Stimulated activated CD4-positive, alpha-beta T cell treated with anti-CD3 and anti-CD28 coated beads, TNF-alpha, amount 100 ng/mL, for 4 hours (primary cell): ENCODE data around the gene SORCS2.

Source experiments
- DNase-seq, 3 experiments: peaks; one replicate each; pipeline ENCODE4 v3.0.0-alpha.2; 2020; ENCODE audit warnings: low read depth in 3 of 3

Gene SORCS2

DNA sequence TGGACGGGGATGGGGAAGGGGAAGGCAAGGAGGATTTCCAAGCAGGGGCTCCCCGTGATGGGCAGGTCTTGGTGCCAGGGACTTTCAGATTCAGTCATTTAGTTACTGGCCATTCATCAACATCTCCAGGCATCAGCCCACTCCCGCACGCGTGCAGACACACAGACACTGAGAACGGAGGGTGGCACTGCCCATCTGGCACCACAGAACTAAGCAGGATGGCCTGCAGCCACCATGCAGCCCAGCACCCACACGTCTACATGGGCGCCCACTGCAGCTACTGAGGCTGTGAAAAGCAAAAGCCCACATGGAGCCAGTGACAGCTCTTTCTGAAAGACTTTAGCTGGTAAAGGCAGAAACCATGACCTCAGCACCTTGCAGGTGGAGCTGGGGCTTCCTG lies 418.5 kb downstream of the SORCS2 start:
- DNase-seq: no peak

DNA sequence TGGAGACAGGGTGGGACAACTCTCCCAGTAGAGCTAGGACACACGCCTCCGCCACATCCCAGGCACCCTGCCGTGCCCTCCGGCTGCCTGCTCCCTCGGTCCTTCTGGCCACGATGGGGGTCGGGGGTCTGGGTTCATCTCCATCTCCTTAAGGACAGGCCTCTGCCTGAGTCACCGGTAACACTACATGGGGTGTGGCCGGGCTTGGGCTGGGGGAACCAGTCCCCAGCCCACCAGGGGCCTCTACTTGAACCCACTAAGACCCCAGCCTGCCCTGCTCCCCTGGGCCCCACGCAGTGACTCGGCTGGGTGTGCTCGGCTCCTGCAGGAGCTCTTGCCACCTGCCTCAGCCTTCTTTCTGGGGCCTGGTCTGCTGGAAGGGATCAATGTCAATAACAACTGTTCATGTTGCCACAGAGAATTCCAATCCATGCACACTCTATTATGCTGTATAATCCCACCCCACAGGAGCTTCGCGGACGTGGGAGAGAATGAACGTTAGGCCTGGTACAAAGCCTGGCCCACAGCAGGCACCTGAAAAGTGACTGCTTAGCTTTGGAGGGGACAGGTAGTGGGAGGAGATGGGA lies 420.1 kb downstream of the SORCS2 start:
- no peak for DNase-seq

DNA sequence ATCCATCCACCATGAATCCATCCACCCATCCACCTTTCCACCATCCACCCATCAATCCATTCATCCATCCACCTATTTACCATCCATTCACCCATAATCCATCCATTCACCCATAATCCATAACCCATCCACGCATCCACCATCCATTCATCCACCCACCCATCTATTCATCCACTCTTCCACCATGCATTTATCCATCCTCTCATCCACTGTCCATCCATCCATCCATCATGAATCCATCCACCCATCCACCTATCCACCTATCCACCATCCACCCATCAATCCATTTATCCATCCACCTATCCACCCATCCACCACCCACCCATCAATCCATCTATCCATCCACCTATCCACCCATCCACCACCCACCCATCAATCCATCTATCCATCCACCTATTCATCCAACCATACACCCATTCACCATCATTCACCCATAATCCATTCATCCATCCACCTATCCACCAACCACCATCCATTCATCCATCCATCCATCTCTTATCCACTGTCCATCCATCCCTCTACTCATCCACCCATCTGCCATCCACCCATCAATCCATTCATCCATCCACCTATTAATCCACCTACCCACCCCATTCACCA lies 422.1 kb downstream of the SORCS2 start:
- DNase-seq: no peak

DNA sequence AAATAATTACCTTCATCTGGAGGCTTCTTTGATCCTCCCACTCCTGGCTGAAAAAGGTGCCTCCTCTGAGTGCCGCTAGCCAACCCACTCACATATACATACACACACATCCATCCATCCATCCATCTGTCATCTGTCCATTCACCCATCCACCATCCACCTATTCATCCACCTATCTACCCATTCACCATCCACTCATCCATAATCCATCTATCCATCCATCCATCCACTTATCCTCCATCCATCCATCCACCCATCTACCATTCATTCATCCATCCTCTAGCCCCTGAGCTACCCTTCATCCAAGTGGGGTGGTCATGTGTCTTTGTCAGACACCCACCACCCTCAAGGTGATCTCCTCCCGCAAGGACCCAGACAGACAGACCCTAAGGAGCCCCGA lies 423.9 kb downstream of the SORCS2 start:
- DNase-seq: no peak

DNA sequence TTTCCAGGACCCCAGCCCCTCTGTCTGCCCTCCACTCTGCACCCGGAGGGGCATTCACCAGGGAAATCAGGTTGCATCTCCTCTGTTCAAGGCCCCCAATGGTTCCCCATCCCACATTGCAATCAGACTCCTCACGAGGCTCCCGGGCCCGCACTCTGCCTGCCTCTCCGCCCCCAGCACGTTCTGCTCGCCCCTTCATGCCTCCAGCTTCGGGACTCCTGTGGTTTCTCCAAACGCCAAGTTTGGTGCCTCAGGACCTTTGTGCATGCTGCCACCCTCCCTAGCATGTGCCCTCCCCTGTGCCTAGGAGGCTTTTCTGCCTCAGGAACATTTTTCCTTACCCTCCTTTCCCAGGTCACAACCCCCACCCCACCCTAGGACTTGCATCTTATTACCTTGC lies 426.0 kb downstream of the SORCS2 start:
- no peak for DNase-seq

DNA sequence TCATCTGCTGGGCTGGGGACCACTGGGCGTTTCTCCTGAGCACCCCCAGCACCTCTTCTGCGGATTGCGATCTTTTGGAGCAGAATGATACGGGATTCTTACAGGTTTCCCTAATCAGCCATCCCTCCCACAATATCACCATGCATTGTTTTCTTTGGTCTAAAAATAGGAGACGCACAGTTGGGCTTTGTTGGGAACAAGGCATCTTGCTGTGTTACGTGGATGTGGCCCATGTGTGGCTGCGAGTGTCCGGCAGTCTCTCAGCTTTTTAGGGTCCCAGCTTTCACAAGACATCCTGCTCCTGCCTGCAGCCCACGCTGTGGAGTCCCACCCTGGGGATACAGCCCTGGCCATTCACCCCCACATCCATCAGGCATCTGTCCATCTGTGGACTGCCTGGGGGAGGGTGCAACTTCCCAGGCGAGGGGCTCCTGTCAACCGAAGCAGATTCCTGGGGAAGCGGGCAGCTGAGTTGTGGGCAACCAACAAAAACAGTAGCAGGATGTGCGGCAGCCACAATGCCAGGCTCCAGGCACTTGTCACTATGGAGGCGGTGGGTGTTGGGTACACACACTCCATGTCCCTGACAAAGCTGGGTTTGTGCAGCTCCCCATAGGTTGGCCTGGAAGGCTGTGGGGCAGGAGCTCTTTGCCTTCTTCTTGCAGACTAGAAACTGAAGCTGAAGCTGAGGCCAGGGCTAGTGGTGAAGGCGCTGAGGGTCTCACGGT lies 427.9 kb downstream of the SORCS2 start:
- DNase-seq: no peak

DNA sequence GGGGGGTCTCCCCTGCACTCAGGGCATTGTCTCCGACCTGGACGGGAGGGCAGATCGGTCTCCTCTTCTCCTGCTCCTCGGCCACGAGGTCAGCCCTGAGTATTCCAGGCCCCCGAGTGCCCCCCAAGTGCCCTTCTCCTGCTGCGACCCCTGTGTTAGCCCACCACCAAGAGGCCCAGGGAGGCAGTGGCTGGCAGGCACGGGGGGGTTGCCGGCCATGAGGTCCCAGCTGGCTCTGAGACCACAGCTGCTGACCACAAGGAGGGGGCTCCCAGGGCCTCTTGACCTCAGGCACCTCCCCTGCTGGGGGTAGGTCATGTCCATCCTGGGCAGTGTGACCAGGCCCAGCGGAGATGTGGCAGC lies 428.5 kb downstream of the SORCS2 start:
- no peak for DNase-seq

DNA sequence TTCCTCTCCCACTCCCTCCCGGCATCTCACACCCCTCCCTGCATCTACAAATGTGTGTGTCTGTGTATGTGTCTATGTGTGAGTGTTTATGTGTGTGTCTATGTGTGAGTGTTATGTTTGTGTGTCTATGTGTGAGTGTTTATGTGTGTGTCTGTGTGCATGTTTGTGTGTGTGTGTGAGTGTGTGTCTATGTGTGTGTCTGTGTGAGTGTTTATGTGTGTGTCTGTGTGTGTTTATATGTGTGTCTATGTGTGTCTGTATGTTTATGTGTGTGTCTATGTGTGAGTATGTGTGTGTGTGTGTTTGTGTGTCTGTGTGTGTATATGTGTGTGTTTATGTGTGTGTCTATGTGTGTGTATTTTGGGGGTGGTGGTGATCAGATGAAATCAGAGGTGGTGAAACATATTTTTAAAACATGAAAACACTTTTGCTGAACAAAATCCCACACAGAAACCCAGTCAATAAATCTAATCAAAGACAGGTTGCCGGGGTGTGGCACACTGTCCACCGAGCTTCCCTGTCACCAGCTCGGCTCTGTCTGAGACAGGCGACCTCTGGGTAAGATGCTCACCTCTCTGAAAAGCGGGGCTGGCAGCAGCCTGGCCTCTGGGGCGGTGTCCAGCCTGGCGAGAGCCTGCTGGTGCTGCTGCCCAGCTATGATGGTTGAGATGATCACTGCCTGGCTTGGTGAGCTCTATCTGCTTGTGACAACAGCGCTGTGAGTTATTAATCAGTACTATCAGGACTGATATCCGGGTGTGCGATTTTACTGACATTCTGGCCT lies 429.1 kb downstream of the SORCS2 start:
- no peak for DNase-seq

DNA sequence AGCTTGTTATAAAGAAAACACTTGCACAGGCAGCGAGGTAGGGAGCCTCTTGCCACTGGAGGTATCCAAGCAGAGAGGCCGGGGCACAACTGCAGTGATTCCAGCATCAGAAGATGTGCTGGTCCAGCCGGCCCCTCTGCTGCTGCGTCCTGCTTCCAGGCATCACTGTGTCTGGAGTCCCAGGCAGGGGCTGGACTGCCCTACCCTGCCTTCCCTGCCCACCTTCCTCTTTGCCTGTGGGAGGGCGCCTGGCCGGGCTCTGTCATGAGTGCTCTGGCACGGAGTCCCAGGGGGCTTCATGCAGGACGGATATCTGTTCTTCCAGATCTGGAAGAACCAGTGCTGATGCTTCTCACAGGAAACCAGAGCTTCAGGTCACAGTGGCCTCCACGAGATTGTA lies 430.0 kb downstream of the SORCS2 start:
- DNase-seq: no peak

DNA sequence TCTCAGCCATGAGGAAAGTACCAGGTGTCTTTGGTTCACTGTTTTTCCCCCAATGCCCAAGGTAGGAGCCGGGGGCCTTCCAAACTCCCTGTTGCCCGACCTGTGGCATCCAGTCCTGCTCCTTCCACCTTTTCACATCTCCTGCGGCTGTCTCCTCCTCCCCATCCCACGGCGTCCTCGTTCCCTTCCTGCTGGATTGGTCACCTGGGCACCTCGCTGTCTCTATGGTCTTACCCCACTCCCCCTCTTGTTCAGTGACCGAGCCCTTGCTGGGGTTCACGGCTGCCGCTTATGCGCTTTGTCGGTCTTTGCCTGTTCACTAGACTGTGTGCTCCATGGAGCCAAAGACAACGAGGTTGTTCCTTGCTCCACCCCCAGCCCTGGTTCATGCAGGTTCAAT lies 431.1 kb downstream of the SORCS2 start:
- no peak for DNase-seq

DNA sequence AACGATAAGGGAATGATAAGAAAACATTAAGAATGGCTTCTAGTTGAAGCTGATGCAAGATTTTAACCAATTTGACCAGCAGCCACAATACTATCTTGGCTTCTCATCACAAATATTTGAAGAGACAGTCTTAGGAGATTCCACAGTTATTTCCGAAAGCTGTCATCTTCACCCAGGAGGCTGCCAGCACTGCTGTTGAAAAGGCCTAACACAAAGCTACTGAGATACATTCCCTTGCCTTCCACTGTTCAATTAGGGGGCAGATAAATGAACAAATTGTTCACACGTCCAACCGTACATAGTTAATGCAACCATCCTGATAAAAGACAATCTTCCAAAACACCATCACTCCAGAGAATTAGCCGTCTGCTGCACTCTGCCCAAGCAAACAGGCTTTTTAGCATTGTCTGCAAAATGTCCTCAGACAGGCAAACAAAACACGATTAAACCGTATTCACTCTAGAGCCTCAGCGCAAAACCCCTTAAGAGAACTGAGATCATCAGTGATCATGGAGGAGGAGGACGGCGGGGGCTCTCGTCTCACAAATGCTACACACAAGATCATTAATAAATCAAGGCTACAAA lies 432.1 kb downstream of the SORCS2 start:
- no peak for DNase-seq

DNA sequence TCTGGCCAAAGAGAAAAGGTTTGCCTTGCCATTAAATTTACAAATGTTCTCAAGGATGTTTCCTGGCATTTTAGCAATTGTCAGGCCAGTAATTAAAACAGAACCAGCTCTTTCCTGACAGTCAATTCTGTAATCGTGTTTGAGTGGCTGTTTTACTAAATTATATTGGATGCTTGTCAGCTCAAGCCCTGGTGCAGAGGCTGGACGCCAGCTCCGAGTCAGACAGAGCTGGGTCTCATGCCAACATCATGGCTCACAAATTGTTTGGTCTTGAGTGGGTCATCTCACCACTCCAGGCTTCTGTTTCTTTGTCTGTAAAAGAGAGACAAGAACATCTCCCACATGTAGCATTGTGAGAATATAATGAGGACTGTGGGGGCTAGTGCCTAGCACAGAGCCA lies 432.7 kb downstream of the SORCS2 start:
- DNase-seq: no peak

DNA sequence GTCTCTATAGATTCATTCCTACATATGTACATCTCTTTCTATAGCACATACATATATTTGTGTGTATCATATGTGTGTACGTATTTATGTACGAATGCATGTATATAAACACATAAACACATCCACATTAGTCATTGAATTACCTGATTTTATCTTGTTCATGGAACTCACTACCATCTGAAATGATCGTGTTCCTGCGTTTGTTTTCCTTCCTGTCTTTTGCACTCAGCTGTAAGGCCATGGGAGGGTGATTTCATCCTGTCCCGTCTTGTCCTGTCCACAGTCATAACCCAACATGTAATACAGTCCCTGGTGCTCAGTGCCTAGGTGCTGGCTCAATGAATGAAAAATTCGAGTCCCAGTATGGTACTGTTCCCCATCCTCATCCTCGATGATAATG lies 434.2 kb downstream of the SORCS2 start:
- no peak for DNase-seq

DNA sequence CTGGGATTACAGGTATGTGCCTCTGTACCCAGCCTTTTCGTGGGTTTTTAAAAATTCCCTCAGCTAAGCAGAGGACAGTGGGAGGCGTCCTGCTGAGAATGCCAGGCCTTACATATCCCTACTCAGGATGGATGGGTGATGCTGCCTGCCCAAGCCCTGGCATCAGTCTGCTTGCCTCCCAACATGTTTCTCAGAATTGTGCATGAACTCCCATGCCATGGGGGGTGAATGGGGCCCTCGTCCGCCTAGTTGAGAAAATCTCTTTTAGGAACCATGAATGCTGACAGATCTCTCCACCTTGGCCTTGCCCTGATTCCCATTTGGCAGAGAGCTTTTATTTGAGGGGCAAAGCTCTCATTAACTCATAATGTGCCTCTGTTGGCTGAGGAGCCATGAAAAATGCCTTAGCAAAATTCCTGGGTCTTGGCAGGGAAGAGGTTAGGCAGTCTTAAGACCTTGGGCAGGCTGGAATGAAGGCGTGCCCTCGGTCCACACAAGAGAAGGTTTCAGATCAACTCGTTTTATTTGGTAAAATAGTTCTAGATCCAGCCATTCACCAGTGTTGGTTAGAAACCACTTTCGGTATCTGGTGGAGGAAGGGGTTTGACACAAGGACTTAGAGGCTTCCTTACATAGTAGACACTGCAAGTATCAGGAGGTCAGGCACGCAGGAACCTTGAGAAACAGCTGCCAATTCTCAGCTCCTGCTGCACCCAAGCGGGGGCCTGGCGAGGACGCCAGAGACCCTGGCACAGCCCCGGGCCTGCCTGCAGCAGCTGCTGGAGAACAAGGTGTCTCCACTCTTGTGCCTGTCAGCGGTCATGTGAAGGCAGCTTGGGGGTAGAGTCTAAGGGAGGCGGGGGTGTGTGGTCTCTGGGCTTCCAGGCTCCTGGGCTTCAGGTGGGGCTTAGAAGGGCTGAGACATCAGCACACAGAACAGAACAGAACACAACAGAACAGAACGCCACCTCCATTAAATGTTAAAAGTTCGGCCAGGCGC lies 435.2 kb downstream of the SORCS2 start:
- DNase-seq: no peak

DNA sequence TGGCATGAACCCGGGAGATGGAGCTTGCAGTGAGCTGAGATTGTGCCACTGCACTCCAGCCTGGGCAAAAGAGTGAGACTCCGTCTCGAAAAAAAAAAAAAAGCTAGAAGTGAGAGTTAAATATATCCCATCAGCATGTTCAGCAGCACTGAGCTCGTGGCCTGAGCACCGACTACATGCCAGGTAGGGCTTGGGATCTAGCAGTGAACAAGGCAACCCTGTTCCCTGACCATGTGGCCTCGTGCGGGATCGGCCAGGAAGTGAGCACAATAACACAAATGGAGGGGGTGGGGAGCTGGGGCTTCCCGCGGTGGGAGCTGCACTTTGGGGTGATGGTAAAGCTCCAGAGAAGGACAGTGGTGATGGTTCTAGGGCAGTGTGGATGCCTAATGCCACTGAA lies 436.1 kb downstream of the SORCS2 start:
- no peak for DNase-seq

DNA sequence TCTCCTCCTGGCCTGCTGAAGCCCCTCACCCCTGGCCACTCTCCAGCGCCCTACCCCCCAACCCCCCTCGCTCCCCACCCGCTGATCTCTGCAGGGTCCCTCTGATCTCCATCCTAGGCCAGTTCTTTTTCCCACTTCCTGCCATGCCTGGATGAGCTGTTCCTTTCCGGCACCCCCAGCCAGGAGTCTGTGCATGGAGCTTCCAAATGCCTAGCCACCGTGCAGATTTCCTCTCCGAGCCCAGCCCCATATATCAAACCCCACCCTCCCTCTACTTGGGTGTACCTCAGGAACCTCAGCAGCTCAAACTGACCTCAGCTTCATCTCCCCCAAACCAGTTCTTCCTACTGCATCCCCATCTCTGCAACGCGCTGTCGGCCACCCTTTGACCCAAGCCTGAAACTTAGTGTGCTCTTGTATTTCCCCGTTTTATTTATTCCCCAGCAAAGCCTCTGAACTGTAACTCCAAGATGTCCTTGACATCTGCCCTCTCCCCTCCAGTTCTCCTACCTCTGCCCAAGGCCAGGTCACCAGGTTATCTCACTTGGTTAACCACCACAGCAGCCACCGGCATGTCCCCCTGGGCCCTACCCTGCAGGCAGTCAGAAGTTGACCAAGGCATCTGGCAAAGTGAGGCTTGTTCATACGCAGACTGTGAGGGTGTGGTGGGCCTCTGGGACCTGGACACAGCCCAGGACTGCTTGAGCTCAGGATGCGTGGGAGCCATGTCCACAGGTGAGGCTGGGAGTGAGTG lies 437.3 kb downstream of the SORCS2 start:
- no peak for DNase-seq

DNA sequence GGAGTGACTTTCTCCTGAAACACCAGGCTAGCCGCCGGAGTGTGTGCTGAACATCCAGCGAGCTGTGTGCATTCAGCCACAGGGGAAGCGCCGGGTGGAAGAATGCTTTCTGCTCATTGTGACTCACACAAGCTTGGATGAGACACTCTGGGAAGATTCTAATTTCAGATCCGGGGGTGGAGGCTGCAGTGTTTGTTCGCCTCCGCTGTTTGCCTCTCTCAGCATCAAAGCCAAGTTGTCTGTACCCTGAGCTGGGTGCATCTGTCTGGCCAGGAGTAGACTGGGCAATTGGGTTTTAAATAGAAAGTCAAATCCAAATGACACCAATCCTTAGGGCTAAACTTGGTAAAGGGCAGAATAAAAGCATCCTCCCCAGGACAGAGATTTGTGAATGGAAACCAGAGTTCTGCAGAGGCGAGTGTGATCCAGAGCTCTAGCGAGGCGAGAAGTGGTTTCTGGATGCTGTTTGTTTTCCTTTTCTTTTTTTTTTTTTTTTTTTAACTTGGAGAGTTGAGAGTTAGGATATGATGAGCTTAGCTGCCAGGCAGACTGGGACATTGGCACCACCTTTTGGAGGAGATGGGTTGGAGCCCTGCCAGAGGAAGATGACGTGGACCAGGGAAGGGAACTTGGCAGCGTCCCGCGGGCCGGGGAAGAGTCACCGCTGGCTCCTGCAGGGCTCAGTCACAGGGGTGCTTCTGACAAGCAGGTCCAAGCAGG lies 438.4 kb downstream of the SORCS2 start:
- DNase-seq: no peak

DNA sequence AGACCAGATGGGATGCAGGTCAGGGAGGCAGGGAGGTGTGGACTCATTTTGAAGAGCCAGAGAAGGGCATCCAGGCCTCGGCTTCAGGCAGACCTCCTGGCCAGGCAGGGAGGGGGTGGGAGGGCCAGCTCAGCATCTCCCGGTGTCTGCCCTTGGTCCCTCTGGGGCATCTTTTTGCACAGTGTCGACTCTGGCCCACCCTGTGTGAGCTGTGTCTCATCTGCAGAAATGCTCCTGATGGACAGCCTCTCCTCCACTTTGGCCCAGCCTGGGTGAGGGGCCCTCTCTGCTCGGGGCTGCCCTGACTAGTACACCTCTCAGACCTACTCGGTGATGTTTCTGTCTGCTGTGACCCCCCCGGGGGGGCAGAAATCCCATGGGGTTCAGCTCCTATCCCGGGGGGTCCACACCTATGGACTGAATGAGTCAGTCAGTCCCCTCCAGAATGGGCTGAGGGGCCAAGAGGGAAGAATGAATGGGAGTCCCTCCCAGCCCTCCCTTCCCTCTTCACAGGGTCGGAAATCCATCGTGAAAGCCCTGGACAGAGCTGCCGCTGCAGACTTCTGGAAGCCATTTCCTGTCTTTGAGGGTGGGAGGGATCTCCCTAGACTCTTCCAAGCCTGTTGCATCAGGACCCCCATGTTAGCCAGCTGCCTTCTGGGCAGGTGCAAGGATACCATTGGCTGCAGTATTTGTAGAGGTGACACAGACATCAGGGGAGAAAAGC lies 439.1 kb downstream of the SORCS2 start:
- no peak for DNase-seq

DNA sequence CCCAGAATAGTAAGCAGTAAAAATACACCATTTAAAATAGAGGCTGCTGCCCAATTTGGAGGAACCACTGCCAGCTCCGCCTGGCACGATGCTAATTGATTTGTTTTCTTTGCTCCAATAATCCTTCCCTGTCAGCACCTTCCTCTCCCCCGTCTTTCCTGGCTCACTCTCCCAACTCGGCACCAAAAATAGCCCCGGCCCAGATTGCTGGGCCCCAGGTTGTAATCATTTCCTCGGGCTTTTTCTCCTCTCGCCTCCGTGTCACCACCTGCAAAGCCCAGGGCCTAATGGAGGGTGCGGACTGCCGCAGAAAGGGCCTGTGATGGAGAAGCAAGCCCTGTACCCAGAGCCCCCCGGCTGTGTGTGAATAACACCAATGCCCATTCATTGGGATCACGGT lies 440.0 kb downstream of the SORCS2 start:
- DNase-seq: no peak
